Loucy (cell line): ENCODE results near the gene UBFD1.

Source experiments
- EZH2phosphoT487 ChIP-seq: fragments of 200-600 bp; IDR thresholded peaks from 2 replicates; pipeline ENCODE4 v1.6.1; 2018; ENCODE audit warnings: antibody characterized with exemption, mild to moderate bottlenecking, moderate library complexity, borderline replicate concordance
- TF ChIP-seq, protein P1 (sequence below): fragments of 200-600 bp; sonication (generic); conservative IDR thresholded peaks from 2 replicates; pipeline ENCODE4 v1.5.1; 2014; ENCODE audit warnings: mild to moderate bottlenecking, antibody characterized with exemption, low read length

GRCh38 chr16:23594186-23594585 lies 36.7 kb downstream of the UBFD1 start:
- TF ChIP-seq, protein P1, sequence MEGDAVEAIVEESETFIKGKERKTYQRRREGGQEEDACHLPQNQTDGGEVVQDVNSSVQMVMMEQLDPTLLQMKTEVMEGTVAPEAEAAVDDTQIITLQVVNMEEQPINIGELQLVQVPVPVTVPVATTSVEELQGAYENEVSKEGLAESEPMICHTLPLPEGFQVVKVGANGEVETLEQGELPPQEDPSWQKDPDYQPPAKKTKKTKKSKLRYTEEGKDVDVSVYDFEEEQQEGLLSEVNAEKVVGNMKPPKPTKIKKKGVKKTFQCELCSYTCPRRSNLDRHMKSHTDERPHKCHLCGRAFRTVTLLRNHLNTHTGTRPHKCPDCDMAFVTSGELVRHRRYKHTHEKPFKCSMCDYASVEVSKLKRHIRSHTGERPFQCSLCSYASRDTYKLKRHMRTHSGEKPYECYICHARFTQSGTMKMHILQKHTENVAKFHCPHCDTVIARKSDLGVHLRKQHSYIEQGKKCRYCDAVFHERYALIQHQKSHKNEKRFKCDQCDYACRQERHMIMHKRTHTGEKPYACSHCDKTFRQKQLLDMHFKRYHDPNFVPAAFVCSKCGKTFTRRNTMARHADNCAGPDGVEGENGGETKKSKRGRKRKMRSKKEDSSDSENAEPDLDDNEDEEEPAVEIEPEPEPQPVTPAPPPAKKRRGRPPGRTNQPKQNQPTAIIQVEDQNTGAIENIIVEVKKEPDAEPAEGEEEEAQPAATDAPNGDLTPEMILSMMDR: no peak
- no peak for TF ChIP-seq EZH2phosphoT487
